Erythroblast (primary cell): ENCODE data around the gene FAM131C.

Experiments used
- GATA1 ChIP-seq: IDR thresholded peaks from 2 replicates; pipeline ENCODE4 v1.6.1; 2011; ENCODE audit warnings: low read depth, mild to moderate bottlenecking, control low read depth, low read length, moderate library complexity
- POLR2A ChIP-seq: IDR thresholded peaks from 2 replicates; pipeline ENCODE4 v1.6.1; 2011; ENCODE audit warnings: mild to moderate bottlenecking, low read length

DNA sequence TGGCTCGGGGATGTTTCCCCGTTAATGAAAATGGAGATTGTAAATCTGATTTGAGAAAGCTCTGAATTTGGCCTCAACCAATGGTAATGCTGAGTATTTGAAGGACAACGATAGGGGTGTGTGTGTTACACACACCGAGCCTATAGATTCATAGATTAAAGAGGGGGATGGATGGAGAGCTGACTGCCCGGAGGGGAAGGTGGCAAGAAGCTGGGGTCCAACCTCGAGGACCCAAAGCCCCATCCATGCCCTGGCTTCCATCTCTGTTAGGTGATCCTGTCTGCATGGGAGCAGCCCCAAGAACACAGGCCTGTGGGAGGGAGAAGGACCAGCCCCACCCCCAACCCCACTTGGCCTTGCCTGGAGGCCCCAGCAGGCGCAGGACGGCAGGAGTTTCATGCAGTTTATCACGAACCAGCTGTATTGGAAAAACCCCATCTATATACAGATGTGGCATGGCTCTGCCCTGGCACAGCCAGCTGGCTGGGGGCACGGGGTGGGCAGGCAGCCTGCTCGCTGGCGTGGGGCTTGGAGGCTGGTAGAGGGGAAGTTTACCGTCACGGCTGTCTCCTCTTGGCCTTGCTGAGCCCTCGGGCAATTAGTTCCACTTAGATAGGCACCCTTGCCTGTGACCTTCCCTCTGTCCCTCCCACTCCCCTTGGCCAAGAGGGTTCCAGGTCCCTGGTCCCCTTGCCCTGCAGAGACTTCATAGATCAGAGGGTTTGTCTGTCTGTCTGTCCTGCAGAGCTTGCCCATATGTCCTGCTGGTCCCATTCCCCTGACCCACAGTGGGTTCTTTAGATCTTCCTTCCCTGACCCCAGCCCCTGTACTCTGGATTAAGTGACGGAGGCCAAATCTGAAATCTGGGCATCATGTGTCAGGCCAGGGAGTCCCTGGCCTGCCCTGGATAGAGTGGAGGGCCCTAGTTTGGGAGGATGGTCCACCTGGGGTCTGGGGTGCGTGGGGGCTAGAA lies 58.7 kb downstream of the FAM131C start:
- TF ChIP-seq POLR2A, result no peak
- TF ChIP-seq GATA1, result no peak
